WTC11 (cell line): Measurements from ENCODE around the gene MRPL37. TPM values are rescaled to one million over a fixed set of nuclear protein-coding genes. Genes with fewer than 3 reads are reported as not detected.

ENCODE experiments used
- ESRRA ChIP-seq: sonication (generic); formaldehyde crosslinking; IDR thresholded peaks from 2 replicates; pipeline ENCODE4 v1.8.1; 2022; ENCODE audit warnings: mild to moderate bottlenecking, missing genetic modification reagents, borderline replicate concordance
- KAT7 ChIP-seq: sonication (generic); formaldehyde crosslinking; IDR thresholded peaks from 2 replicates; pipeline ENCODE4 v1.8.1; 2023; ENCODE audit warnings: missing genetic modification reagents, mild to moderate bottlenecking, borderline replicate concordance
- NFATC4 ChIP-seq: fragments of 250-450 bp; sonication (Bioruptor Pico); IDR thresholded peaks from 2 replicates; pipeline ENCODE4 v1.9.0; 2021; ENCODE audit warnings: mild to moderate bottlenecking
- SMAD4 ChIP-seq: sonication (generic); formaldehyde crosslinking; IDR thresholded peaks from 2 replicates; pipeline ENCODE4 v1.8.0; 2022; ENCODE audit warnings: mild to moderate bottlenecking, missing genetic modification reagents
- total RNA-seq: library from RNA; stranded (reverse); gene quantifications from 3 replicates; pipeline ENCODE4 v1.2.3, GENCODE V29; 2021
- TF ChIP-seq, protein P1 (sequence below): sonication (generic); formaldehyde crosslinking; IDR thresholded peaks from 2 replicates; pipeline ENCODE4 v1.8.0; 2023; ENCODE audit warnings: mild to moderate bottlenecking, missing genetic modification reagents
- TF ChIP-seq, protein P2 (sequence below): sonication (generic); formaldehyde crosslinking; IDR thresholded peaks from 2 replicates; pipeline ENCODE4 v1.8.1; 2023; ENCODE audit warnings: mild to moderate bottlenecking, missing genetic modification reagents
- TF ChIP-seq, protein P3 (sequence below): sonication (generic); formaldehyde crosslinking; IDR thresholded peaks from 2 replicates; pipeline ENCODE4 v1.8.1; 2023; ENCODE audit warnings: mild to moderate bottlenecking, missing genetic modification reagents, moderate library complexity
- TF ChIP-seq, protein P4 (sequence below): sonication (generic); formaldehyde crosslinking; conservative IDR thresholded peaks from 2 replicates; pipeline ENCODE4 v1.8.1; 2023; ENCODE audit warnings: mild to moderate bottlenecking, low read depth, missing genetic modification reagents, moderate library complexity
- TF ChIP-seq, protein P5 (sequence below): fragments of 200-600 bp; IDR thresholded peaks from 2 replicates; pipeline ENCODE4 v1.8.0; 2022; ENCODE audit warnings: antibody characterized with exemption
- TF ChIP-seq, protein P6 (sequence below): sonication (generic); formaldehyde crosslinking; IDR thresholded peaks from 2 replicates; pipeline ENCODE4 v1.8.1; 2022; ENCODE audit warnings: low read depth, missing genetic modification reagents, borderline replicate concordance
- TF ChIP-seq, protein P7 (sequence below): sonication (generic); formaldehyde crosslinking; conservative IDR thresholded peaks from 2 replicates; pipeline ENCODE4 v1.8.1; 2022; ENCODE audit warnings: mild to moderate bottlenecking, missing genetic modification reagents
- TF ChIP-seq, protein P8 (sequence below): sonication (generic); formaldehyde crosslinking; IDR thresholded peaks from 2 replicates; pipeline ENCODE4 v1.8.0; 2023; ENCODE audit warnings: missing genetic modification reagents, mild to moderate bottlenecking, borderline replicate concordance

Gene MRPL37
- total RNA-seq, 1 experiment from 2014 or later = 143 TPM

DNA sequence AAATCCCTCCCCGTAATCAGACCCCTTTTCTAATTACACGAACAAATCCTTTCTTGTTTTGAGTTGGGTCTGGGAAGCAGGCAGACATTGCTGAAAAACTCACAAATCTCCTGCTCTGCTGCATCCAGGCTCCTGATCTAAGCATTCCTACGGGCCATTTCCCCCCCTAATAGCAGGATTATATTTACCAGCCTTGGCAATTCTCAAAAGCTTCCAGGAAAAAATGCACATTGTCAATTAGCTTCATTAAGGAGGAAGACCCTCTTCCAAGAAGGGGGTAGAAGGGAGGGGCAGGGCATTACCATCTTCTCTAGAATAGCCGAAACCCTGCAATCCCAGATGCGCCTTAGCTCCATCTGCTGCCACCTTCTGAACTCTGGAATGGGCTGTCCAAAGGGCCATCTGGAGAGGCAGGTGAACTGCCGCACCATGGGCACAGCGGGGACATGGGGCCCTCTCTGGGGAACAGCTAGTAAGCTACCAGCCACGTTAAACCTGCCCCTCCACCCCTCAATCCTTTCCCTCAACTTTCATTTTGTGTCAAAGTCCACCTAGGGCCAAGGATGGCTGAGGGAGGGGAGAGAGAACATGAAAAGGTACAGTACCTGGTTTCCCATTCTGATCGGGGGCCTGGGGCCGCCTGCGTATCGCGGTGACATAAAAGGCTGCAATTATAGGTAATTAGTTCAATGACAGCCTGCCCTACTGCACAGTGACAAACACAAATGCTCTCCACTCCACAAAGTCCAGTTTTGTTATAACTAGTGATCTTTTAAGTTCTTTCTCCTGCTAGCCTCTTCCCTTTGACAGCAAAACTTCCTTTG, 56.8 kb downstream of the MRPL37 start (continued):
- TF ChIP-seq, protein P1, sequence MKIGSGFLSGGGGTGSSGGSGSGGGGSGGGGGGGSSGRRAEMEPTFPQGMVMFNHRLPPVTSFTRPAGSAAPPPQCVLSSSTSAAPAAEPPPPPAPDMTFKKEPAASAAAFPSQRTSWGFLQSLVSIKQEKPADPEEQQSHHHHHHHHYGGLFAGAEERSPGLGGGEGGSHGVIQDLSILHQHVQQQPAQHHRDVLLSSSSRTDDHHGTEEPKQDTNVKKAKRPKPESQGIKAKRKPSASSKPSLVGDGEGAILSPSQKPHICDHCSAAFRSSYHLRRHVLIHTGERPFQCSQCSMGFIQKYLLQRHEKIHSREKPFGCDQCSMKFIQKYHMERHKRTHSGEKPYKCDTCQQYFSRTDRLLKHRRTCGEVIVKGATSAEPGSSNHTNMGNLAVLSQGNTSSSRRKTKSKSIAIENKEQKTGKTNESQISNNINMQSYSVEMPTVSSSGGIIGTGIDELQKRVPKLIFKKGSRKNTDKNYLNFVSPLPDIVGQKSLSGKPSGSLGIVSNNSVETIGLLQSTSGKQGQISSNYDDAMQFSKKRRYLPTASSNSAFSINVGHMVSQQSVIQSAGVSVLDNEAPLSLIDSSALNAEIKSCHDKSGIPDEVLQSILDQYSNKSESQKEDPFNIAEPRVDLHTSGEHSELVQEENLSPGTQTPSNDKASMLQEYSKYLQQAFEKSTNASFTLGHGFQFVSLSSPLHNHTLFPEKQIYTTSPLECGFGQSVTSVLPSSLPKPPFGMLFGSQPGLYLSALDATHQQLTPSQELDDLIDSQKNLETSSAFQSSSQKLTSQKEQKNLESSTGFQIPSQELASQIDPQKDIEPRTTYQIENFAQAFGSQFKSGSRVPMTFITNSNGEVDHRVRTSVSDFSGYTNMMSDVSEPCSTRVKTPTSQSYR (CRISPR knock-in tag) = no peak
- TF ChIP-seq, protein P2, sequence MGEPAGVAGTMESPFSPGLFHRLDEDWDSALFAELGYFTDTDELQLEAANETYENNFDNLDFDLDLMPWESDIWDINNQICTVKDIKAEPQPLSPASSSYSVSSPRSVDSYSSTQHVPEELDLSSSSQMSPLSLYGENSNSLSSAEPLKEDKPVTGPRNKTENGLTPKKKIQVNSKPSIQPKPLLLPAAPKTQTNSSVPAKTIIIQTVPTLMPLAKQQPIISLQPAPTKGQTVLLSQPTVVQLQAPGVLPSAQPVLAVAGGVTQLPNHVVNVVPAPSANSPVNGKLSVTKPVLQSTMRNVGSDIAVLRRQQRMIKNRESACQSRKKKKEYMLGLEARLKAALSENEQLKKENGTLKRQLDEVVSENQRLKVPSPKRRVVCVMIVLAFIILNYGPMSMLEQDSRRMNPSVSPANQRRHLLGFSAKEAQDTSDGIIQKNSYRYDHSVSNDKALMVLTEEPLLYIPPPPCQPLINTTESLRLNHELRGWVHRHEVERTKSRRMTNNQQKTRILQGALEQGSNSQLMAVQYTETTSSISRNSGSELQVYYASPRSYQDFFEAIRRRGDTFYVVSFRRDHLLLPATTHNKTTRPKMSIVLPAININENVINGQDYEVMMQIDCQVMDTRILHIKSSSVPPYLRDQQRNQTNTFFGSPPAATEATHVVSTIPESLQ = no peak
- TF ChIP-seq SMAD4 = no peak
- no peak for TF ChIP-seq NFATC4 (CRISPR knock-in tag)
- TF ChIP-seq, protein P3, sequence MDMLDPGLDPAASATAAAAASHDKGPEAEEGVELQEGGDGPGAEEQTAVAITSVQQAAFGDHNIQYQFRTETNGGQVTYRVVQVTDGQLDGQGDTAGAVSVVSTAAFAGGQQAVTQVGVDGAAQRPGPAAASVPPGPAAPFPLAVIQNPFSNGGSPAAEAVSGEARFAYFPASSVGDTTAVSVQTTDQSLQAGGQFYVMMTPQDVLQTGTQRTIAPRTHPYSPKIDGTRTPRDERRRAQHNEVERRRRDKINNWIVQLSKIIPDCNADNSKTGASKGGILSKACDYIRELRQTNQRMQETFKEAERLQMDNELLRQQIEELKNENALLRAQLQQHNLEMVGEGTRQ (CRISPR knock-in tag) = no peak
- TF ChIP-seq, protein P4, sequence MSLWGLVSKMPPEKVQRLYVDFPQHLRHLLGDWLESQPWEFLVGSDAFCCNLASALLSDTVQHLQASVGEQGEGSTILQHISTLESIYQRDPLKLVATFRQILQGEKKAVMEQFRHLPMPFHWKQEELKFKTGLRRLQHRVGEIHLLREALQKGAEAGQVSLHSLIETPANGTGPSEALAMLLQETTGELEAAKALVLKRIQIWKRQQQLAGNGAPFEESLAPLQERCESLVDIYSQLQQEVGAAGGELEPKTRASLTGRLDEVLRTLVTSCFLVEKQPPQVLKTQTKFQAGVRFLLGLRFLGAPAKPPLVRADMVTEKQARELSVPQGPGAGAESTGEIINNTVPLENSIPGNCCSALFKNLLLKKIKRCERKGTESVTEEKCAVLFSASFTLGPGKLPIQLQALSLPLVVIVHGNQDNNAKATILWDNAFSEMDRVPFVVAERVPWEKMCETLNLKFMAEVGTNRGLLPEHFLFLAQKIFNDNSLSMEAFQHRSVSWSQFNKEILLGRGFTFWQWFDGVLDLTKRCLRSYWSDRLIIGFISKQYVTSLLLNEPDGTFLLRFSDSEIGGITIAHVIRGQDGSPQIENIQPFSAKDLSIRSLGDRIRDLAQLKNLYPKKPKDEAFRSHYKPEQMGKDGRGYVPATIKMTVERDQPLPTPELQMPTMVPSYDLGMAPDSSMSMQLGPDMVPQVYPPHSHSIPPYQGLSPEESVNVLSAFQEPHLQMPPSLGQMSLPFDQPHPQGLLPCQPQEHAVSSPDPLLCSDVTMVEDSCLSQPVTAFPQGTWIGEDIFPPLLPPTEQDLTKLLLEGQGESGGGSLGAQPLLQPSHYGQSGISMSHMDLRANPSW (CRISPR knock-in tag) = no peak
- TF ChIP-seq, protein P5, sequence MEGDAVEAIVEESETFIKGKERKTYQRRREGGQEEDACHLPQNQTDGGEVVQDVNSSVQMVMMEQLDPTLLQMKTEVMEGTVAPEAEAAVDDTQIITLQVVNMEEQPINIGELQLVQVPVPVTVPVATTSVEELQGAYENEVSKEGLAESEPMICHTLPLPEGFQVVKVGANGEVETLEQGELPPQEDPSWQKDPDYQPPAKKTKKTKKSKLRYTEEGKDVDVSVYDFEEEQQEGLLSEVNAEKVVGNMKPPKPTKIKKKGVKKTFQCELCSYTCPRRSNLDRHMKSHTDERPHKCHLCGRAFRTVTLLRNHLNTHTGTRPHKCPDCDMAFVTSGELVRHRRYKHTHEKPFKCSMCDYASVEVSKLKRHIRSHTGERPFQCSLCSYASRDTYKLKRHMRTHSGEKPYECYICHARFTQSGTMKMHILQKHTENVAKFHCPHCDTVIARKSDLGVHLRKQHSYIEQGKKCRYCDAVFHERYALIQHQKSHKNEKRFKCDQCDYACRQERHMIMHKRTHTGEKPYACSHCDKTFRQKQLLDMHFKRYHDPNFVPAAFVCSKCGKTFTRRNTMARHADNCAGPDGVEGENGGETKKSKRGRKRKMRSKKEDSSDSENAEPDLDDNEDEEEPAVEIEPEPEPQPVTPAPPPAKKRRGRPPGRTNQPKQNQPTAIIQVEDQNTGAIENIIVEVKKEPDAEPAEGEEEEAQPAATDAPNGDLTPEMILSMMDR = no peak
- TF ChIP-seq ESRRA (CRISPR knock-in tag) = no peak
- TF ChIP-seq, protein P6, sequence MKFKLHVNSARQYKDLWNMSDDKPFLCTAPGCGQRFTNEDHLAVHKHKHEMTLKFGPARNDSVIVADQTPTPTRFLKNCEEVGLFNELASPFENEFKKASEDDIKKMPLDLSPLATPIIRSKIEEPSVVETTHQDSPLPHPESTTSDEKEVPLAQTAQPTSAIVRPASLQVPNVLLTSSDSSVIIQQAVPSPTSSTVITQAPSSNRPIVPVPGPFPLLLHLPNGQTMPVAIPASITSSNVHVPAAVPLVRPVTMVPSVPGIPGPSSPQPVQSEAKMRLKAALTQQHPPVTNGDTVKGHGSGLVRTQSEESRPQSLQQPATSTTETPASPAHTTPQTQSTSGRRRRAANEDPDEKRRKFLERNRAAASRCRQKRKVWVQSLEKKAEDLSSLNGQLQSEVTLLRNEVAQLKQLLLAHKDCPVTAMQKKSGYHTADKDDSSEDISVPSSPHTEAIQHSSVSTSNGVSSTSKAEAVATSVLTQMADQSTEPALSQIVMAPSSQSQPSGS (CRISPR knock-in tag) = no peak
- TF ChIP-seq, protein P7, sequence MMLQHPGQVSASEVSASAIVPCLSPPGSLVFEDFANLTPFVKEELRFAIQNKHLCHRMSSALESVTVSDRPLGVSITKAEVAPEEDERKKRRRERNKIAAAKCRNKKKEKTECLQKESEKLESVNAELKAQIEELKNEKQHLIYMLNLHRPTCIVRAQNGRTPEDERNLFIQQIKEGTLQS (CRISPR knock-in tag) = no peak
- TF ChIP-seq, protein P8, sequence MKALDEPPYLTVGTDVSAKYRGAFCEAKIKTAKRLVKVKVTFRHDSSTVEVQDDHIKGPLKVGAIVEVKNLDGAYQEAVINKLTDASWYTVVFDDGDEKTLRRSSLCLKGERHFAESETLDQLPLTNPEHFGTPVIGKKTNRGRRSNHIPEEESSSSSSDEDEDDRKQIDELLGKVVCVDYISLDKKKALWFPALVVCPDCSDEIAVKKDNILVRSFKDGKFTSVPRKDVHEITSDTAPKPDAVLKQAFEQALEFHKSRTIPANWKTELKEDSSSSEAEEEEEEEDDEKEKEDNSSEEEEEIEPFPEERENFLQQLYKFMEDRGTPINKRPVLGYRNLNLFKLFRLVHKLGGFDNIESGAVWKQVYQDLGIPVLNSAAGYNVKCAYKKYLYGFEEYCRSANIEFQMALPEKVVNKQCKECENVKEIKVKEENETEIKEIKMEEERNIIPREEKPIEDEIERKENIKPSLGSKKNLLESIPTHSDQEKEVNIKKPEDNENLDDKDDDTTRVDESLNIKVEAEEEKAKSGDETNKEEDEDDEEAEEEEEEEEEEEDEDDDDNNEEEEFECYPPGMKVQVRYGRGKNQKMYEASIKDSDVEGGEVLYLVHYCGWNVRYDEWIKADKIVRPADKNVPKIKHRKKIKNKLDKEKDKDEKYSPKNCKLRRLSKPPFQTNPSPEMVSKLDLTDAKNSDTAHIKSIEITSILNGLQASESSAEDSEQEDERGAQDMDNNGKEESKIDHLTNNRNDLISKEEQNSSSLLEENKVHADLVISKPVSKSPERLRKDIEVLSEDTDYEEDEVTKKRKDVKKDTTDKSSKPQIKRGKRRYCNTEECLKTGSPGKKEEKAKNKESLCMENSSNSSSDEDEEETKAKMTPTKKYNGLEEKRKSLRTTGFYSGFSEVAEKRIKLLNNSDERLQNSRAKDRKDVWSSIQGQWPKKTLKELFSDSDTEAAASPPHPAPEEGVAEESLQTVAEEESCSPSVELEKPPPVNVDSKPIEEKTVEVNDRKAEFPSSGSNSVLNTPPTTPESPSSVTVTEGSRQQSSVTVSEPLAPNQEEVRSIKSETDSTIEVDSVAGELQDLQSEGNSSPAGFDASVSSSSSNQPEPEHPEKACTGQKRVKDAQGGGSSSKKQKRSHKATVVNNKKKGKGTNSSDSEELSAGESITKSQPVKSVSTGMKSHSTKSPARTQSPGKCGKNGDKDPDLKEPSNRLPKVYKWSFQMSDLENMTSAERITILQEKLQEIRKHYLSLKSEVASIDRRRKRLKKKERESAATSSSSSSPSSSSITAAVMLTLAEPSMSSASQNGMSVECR = no peak
- TF ChIP-seq KAT7 = no peak
